Neural progenitor cell (in vitro differentiated cells): ENCODE measurements around the gene SNX17. TPM values are rescaled to one million over a fixed set of nuclear protein-coding genes. Genes with fewer than 3 reads are reported as not detected.
A peak's percentile ranks its signal among the peaks of the same experiment; 100 is the strongest.

Source experiments
- DNase-seq: peaks from one replicate; pipeline ENCODE4 v3.0.0-alpha.2; 2016; ENCODE audit warnings: low spot score
- H2AFZ ChIP-seq: fragments of 200-600 bp; sonication (generic); replicated peaks from 2 replicates; pipeline ENCODE4 v1.6.1; 2016; ENCODE audit warnings: antibody characterized with exemption
- H3F3A ChIP-seq: fragments of 200-600 bp; sonication (generic); 2 replicates; pipeline ENCODE4 v1.6.1; 2016; ENCODE audit warnings: antibody characterized with exemption, low read depth
- H3K27ac ChIP-seq: fragments of 200-600 bp; sonication (generic); 2 replicates; pipeline ENCODE4 v1.5.1; 2016; ENCODE audit warnings: mild to moderate bottlenecking
- H3K27me3 ChIP-seq: fragments of 200-600 bp; sonication (generic); 2 replicates; pipeline ENCODE4 v1.6.1; 2016; ENCODE audit warnings: mild to moderate bottlenecking, moderate library complexity
- H3K36me3 ChIP-seq: fragments of 200-600 bp; sonication (generic); 2 replicates; pipeline ENCODE4 v1.5.1; 2016
- H3K4me1 ChIP-seq: fragments of 200-600 bp; sonication (generic); 2 replicates; pipeline ENCODE4 v1.6.1; 2016; ENCODE audit warnings: mixed run types
- H3K4me2 ChIP-seq: fragments of 200-600 bp; sonication (generic); 2 replicates; pipeline ENCODE4 v1.6.1; 2016
- H3K4me3 ChIP-seq: fragments of 200-600 bp; sonication (generic); 2 replicates; pipeline ENCODE4 v1.5.1; 2016
- H3K79me2 ChIP-seq: fragments of 200-600 bp; sonication (generic); 2 replicates; pipeline ENCODE4 v1.6.1; 2016; ENCODE audit warnings: low read depth
- H3K9ac ChIP-seq: fragments of 200-600 bp; sonication (generic); 2 replicates; pipeline ENCODE4 v1.6.1; 2016
- H3K9me3 ChIP-seq: fragments of 200-600 bp; sonication (generic); 2 replicates; pipeline ENCODE4 v1.5.1; 2016; ENCODE audit warnings: low read depth
- H4K20me1 ChIP-seq: fragments of 200-600 bp; sonication (generic); 2 replicates; pipeline ENCODE4 v1.6.1; 2016; ENCODE audit warnings: low read depth
- H3K27ac Mint-ChIP-seq: 3 replicates; pipeline ENCODE4 v1.8.0; 2021; ENCODE audit warnings: mixed read lengths
- H3K27me3 Mint-ChIP-seq: 2 replicates; pipeline ENCODE4 v1.8.0; 2022; ENCODE audit warnings: low read depth, mild to moderate bottlenecking, inconsistent platforms, moderate library complexity, mixed read lengths; ENCODE audit not compliant: insufficient read depth
- H3K36me3 Mint-ChIP-seq: 3 replicates; pipeline ENCODE4 v1.8.0; 2021; ENCODE audit warnings: mixed read lengths
- H3K4me1 Mint-ChIP-seq: 3 replicates; pipeline ENCODE4 v1.8.0; 2021; ENCODE audit warnings: mixed read lengths
- H3K4me3 Mint-ChIP-seq: 3 replicates; pipeline ENCODE4 v1.8.0; 2021; ENCODE audit warnings: mild to moderate bottlenecking, moderate library complexity, mixed read lengths
- H3K9me3 Mint-ChIP-seq: 3 replicates; pipeline ENCODE4 v1.8.0; 2020; ENCODE audit warnings: mixed read lengths
- EZH2 ChIP-seq: fragments of 200-600 bp; sonication (generic); IDR thresholded peaks from 2 replicates; pipeline ENCODE4 v1.6.1; 2017; ENCODE audit warnings: antibody characterized with exemption, mild to moderate bottlenecking, moderate library complexity
- EZH2phosphoT487 ChIP-seq: fragments of 200-600 bp; sonication (generic); IDR thresholded peaks from 2 replicates; pipeline ENCODE4 v1.6.1; 2017; ENCODE audit warnings: antibody characterized with exemption
- total RNA-seq: library from RNA; depleted of rRNA; stranded (reverse); fragments of >200 nt; gene quantifications from 2 replicates; pipeline ENCODE4 v1.2.3, GENCODE V29; 2015; ENCODE audit warnings: low replicate concordance
- TF ChIP-seq, protein P1 (sequence below): fragments of 200-600 bp; sonication (generic); IDR thresholded peaks from 2 replicates; pipeline ENCODE4 v1.5.1; 2017; ENCODE audit warnings: antibody characterized with exemption, mild to moderate bottlenecking

Gene SNX17
- total RNA-seq, 1 donor from 2014 or later, result 65.2 TPM

DNA sequence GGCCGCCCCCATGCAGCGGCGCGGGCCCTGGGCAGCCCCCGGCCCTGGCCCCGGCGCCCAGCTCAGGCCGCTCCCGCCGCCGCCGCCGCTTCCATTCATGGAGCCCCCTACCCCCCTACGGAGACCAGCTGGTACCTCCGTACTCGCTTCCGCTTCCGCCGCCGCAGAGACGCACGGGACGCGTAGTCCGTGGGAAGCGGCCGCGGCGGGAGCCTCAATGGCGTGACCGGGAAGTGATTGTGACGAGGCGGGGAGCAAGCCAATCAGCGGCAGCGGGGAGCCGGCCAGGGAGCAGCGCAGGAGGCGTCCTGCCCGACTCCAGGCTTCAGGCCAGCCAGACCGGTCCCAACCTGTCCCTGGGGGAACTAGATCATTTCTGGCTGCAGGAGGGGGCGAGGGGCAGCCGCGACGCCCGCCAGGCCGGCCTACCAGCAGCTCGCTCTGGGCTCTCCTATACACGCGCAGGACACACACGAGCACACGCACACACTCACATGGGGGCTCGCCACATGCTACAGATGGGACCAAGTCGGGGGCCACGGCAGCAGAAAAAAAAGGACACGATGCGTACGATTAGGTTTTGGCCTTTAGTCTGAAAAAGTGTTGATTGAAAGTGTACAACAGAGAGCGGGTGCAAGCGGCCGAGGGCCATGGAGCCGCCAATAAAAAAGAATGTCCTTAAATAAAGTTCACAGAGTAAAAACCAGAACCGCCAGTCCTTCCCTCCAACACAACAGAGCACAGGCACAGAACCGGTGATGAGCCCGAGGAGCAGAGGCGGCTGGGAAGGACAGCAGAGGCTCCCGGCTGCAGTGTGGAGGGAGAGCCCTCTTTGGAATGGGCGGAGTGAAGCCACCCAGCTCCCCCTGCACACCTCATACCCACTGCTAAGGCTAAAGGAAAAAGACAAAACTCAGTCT is 10.5 kb downstream of the SNX17 start, which contains the start of gene ZNF513:
ZNF513 (minus strand) TSS at position 109 of the 920 bp plus-strand sequence. CDS start 208 bp downstream, outside the sequence.
- DNase-seq, result peak; percentile 98
- Mint-ChIP-seq H3K27ac (peak within 1 kb of the TSS; percentile 94), H3K9me3 (no peaks in the 10 kb centered on the region), H3K27me3 (peaks cover 14% of the 10 kb centered on the region), H3K4me1 (peaks cover 24% of the 10 kb centered on the region), H3K4me3 (peak within 1 kb of the TSS; percentile 96), H3K36me3 (peaks cover 30% of the 10 kb centered on the region)
- peaks cover 47% of the 10 kb centered on the region for H3F3A ChIP-seq
- peaks cover 25% of the 10 kb centered on the region for H3K79me2 ChIP-seq
- H2AFZ ChIP-seq, result no peak within 1 kb of the TSS
- no peaks in the 10 kb centered on the region for H3K27me3 ChIP-seq
- peak within 1 kb of the TSS; percentile 47 for H3K9ac ChIP-seq
- peak within 1 kb of the TSS; percentile 61 for H3K4me3 ChIP-seq
- no peaks in the 10 kb centered on the region for H3K9me3 ChIP-seq
- H3K4me2 ChIP-seq, result peak within 1 kb of the TSS; percentile 84
- peaks cover 8% of the 10 kb centered on the region for H3K4me1 ChIP-seq
- peak within 1 kb of the TSS; percentile 95 for H3K27ac ChIP-seq
- TF ChIP-seq EZH2phosphoT487 (no peak), EZH2 (no peak)
- TF ChIP-seq, protein P1, sequence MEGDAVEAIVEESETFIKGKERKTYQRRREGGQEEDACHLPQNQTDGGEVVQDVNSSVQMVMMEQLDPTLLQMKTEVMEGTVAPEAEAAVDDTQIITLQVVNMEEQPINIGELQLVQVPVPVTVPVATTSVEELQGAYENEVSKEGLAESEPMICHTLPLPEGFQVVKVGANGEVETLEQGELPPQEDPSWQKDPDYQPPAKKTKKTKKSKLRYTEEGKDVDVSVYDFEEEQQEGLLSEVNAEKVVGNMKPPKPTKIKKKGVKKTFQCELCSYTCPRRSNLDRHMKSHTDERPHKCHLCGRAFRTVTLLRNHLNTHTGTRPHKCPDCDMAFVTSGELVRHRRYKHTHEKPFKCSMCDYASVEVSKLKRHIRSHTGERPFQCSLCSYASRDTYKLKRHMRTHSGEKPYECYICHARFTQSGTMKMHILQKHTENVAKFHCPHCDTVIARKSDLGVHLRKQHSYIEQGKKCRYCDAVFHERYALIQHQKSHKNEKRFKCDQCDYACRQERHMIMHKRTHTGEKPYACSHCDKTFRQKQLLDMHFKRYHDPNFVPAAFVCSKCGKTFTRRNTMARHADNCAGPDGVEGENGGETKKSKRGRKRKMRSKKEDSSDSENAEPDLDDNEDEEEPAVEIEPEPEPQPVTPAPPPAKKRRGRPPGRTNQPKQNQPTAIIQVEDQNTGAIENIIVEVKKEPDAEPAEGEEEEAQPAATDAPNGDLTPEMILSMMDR, result no peak
- H4K20me1 ChIP-seq, result no peaks in the 10 kb centered on the region
- H3K36me3 ChIP-seq, result no peaks in the 10 kb centered on the region

DNA sequence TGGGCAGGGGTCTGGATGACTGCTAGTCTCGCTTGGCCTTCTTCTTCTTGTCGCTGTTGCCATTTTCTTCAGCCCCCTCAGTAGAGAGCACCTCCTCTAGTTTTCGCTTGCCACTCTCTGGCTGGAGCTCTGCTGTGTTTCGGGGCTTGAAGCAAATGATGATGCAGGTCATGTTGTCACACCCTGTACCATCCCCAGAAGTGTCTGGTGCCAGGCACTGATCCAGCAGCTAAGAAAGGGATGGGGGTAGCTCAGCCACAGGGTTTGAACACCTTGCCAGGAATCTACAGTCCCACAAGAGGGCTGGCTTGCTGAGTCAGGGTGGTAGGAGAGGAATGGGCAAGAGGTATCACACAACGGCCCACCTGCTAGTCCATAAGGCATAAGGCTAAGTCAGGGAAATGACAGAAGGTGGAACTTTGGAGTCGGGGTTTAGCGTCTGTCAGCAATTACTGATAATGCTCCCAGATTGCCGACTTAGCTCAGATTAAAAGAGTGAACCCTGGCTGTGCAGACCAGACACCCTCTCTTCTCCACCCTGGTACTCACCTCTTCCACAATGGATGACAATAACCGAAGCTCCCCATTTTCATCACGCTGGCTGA is 11.3 kb downstream of the SNX17 start:
- TF ChIP-seq EZH2, result no peak
- TF ChIP-seq, protein P1, result no peak
- no peak for TF ChIP-seq EZH2phosphoT487
- H3K4me3 ChIP-seq, result no peak overlapping the region
- H3K9me3 ChIP-seq, result no peaks in the 10 kb centered on the region
- no peak overlapping the region for H2AFZ ChIP-seq
- H3K27me3 ChIP-seq, result no peaks in the 10 kb centered on the region
- H3K4me1 ChIP-seq, result peaks cover 8% of the 10 kb centered on the region
- no peak overlapping the region for H3K9ac ChIP-seq
- peak overlapping the region; percentile 84 for H3K4me2 ChIP-seq
- peaks cover 30% of the 10 kb centered on the region for H3K36me3 Mint-ChIP-seq
- no peaks in the 10 kb centered on the region for H3K9me3 Mint-ChIP-seq
- peaks cover 47% of the 10 kb centered on the region for H3F3A ChIP-seq
- H3K27me3 Mint-ChIP-seq, result peaks cover 14% of the 10 kb centered on the region
- H4K20me1 ChIP-seq, result no peaks in the 10 kb centered on the region
- no peaks in the 10 kb centered on the region for H3K36me3 ChIP-seq
- H3K27ac Mint-ChIP-seq, result peak overlapping the region; percentile 94
- DNase-seq, result peak; percentile 4
- H3K4me3 Mint-ChIP-seq, result peak overlapping the region; percentile 85
- peak overlapping the region; percentile 95 for H3K27ac ChIP-seq
- H3K4me1 Mint-ChIP-seq, result peaks cover 24% of the 10 kb centered on the region
- H3K79me2 ChIP-seq, result peaks cover 31% of the 10 kb centered on the region

DNA sequence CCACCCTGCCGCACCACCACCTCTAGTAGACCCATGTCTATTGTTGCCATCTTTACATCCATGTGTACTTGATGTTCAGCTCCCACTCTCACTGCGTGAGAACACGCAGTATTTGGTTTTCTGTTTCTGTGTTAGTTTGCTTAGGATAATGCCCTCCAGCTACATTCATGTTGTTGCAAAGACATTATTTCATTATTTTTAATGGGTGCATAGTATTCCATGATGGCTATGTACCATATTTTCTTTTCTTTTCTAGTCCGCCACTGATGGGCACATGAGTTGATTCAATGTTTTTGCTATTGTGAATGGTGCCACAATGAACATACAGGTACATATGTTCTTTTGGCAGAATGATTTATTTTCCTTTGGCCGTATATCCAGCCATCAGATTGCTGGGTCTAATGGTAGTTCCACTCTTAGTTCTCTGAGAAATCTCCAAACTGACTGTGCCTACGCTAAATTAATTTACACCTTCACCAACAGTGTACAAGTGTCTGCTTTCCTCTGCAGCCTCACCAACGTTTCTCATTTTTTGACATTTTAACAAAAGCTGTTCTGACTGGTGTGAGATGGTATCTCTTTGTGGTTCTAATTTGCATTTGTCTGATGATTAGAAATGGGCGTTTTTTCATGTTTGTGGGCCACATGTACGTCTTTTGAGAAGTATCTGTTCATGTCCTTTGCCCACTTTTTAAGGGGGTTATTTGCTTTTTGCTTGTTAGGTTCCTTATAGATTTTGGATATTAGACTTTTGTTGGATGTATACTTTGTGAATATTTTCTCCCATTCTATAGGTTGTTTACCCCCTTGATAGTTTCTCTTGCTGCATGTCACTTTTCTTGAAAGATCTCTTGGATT is 20.6 kb downstream of the SNX17 start:
- Histone ChIP-seq H3K4me2 (no peak overlapping the region), H3K36me3 (no peaks in the 10 kb centered on the region), H3K9ac (no peak overlapping the region), H3K27me3 (no peaks in the 10 kb centered on the region), H4K20me1 (peaks cover 23% of the 10 kb centered on the region), H2AFZ (no peak overlapping the region), H3K9me3 (no peaks in the 10 kb centered on the region), H3K27ac (no peak overlapping the region), H3F3A (no peaks in the 10 kb centered on the region), H3K79me2 (peaks cover 93% of the 10 kb centered on the region), H3K4me3 (no peak overlapping the region), H3K4me1 (no peaks in the 10 kb centered on the region)
- no peak overlapping the region for H3K27ac Mint-ChIP-seq
- no peaks in the 10 kb centered on the region for H3K4me1 Mint-ChIP-seq
- no peaks in the 10 kb centered on the region for H3K27me3 Mint-ChIP-seq
- DNase-seq, result no peak
- H3K9me3 Mint-ChIP-seq, result no peaks in the 10 kb centered on the region
- H3K4me3 Mint-ChIP-seq, result no peak overlapping the region
- peaks cover 12% of the 10 kb centered on the region for H3K36me3 Mint-ChIP-seq
- TF ChIP-seq EZH2phosphoT487 (no peak), EZH2 (no peak)
- TF ChIP-seq, protein P1, result no peak
